ENCODE measurements around the gene CLK3. TPM values are rescaled to one million over a fixed set of nuclear protein-coding genes. Genes with fewer than 3 reads are reported as not detected.

The CLK3 gene
- total and polyA plus RNA-seq, 2 donors (not counting 3 experiments of a cell fraction or from before 2014, with no cell fraction given), result 75.5 to 121 TPM

DNA sequence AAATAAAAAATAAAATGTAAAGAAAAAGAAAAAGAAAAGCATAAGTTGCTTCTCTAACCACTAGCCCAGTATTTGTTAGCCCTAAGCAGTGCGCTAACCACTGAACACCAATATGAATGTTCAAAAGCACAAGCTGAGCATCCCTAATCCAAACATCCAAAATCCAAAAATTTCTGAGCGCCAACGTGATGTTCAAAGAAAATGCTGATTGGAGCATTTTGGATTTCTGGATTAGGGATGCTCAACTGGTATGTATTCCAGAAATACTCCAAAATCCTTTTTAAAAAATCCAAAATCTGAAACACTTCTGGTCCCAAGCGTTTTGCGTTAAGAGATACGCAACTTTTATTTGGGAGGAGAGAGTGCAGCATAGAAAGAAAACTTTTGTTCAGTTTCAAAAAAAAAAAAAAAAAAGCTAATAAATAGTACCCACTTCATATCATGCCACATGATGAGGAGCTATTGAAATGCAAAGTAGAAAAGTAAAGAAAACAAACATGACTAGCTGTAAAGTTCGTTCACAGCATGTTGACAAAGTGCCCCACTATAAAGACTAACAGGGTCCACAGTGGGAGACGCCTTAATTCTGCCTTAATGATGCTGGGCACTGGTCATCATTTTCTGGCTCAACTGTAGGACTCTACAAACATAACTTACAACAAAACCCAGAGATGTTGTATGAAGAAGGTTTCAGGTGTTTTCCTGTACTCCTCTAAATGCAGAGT is 47.8 kb downstream of the CLK3 start:
- Histone ChIP-seq H4K20me1 (replicated peaks; ENCODE audit: control insufficient read depth, extremely low read depth, insufficient read depth, low read length) (no peaks in the 10 kb centered on the region), H3K9me3 (replicated peaks; ENCODE audit: control insufficient read depth, insufficient read depth, low read length) (no peaks in the 10 kb centered on the region), H3K9ac (replicated peaks; ENCODE audit: extremely low read depth, insufficient read depth, low read length) (peak overlapping the region; percentile 43), H3K4me2 (ENCODE audit: insufficient read depth, low read length) (peak overlapping the region; percentile 84), H3K4me1 (ENCODE audit: control insufficient read depth, extremely low read depth, insufficient read depth, low read length) (peaks cover 35% of the 10 kb centered on the region), H3K4me3 (replicated peaks in 1 of 3; ENCODE audit: insufficient read depth in 1 of 3, low read depth in 1 of 3, low read length in 3 of 3) (peak overlapping the region in 1 of 3 experiments; percentile 7), H3K27ac (ENCODE audit: insufficient read depth, low read depth, low read length) (peak overlapping the region; percentile 85), H3K79me2 (ENCODE audit: control insufficient read depth, insufficient read depth, low read length) (peaks cover 31% of the 10 kb centered on the region), H2AFZ (ENCODE audit: low read depth, low read length) (no peak overlapping the region), H3K27me3 (ENCODE audit: control insufficient read depth in 2 of 2, insufficient read depth in 2 of 2, low read length in 2 of 2) (no peaks in the 10 kb centered on the region), H3K9me1 (replicated peaks; ENCODE audit: control insufficient read depth, extremely low read depth, insufficient read depth, low read length) (no peaks in the 10 kb centered on the region), H3K36me3 (ENCODE audit: control insufficient read depth in 2 of 2, extremely low read depth in 1 of 2, insufficient read depth in 2 of 2, low read length in 2 of 2) (no peaks in the 10 kb centered on the region)
- ChIA-PET CTCF (interaction anchor here (0.6 to 1.6 kb wide), 8 partner anchors 10 to 243 kb away, joined by 3 to 14 read pairs (median 4); partner anchors contain the start of gene FAM219B), POLR2A (interaction anchor here (0.5 to 1.2 kb wide), 2 partner anchors 12 to 231 kb away, joined by 3 to 6 read pairs; no protein-coding TSS in a partner anchor)
- dilution Hi-C loops (cut with MboI; ENCODE audit: extremely low pct_ligation_motif_present, low sequenced_read_pairs) (no loop called here), intact Hi-C loops (cut with micrococcal nuclease) (loop anchor here (1.0 to 2.0 kb wide), 2 partner anchors 12 to 33 kb away; partner anchors contain the start of gene EDC3)
- TF ChIP-seq POLR2A (IDR thresholded peaks at IDR 0.05; ENCODE audit: low read depth, low read length), result no peak
- TF ChIP-seq, protein P1, sequence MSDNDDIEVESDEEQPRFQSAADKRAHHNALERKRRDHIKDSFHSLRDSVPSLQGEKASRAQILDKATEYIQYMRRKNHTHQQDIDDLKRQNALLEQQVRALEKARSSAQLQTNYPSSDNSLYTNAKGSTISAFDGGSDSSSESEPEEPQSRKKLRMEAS (IDR thresholded peaks at IDR 0.05; ENCODE audit: insufficient read depth, insufficient read length), result no peak
- TF ChIP-seq FOS (IDR thresholded peaks at IDR 0.05; ENCODE audit: borderline replicate concordance, insufficient read depth, low read length), result no peak
- no peak for TF ChIP-seq GATA2 (IDR thresholded peaks at IDR 0.05; ENCODE audit: insufficient read depth, insufficient read length, low read depth, low read length)
- TF ChIP-seq JUN (IDR thresholded peaks at IDR 0.05; ENCODE audit: borderline replicate concordance, insufficient read depth, insufficient read length, low read depth), result no peak
- TF ChIP-seq EZH2 (IDR thresholded peaks at IDR 0.05; ENCODE audit: borderline replicate concordance, low read depth, low read length, severe bottlenecking), result no peak
- TF ChIP-seq MYC (IDR thresholded peaks at IDR 0.05; ENCODE audit: low read depth, low read length), result no peak
- TF ChIP-seq, protein P2, sequence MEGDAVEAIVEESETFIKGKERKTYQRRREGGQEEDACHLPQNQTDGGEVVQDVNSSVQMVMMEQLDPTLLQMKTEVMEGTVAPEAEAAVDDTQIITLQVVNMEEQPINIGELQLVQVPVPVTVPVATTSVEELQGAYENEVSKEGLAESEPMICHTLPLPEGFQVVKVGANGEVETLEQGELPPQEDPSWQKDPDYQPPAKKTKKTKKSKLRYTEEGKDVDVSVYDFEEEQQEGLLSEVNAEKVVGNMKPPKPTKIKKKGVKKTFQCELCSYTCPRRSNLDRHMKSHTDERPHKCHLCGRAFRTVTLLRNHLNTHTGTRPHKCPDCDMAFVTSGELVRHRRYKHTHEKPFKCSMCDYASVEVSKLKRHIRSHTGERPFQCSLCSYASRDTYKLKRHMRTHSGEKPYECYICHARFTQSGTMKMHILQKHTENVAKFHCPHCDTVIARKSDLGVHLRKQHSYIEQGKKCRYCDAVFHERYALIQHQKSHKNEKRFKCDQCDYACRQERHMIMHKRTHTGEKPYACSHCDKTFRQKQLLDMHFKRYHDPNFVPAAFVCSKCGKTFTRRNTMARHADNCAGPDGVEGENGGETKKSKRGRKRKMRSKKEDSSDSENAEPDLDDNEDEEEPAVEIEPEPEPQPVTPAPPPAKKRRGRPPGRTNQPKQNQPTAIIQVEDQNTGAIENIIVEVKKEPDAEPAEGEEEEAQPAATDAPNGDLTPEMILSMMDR (IDR thresholded peaks at IDR 0.05; ENCODE audit: extremely low read depth in 1 of 2, insufficient read depth in 1 of 2, low read depth in 1 of 2, low read length in 2 of 2), result no peak
- TF ChIP-seq POLR2AphosphoS5 (IDR thresholded peaks at IDR 0.05; ENCODE audit: insufficient read depth, low read depth, low read length), result no peak
- TSS peak; percentile 54 for BruUV-seq (replicated peaks)
- DNase-seq (ENCODE audit: low read depth, low spot score), result no peak
- no peak for FAIRE-seq

Measured in endothelial cell of umbilical vein (primary cell).